CD4-positive, CD25-positive, alpha-beta regulatory T cell (primary cell): ENCODE results near the gene SHISA5. TPM values are rescaled to one million over a fixed set of nuclear protein-coding genes. Genes with fewer than 3 reads are reported as not detected.

Experiments used
- ATAC-seq, 2 donors: fragments of 150-1000 bp; cut with Tn5 transposase; one replicate each; pipeline ENCODE4 v1.10.0; 2021; ENCODE audit warnings: low read depth in 2 of 2, moderate number of reproducible peaks in 2 of 2, moderate library complexity in 1 of 2
- DNase-seq, 3 donors: peaks; one replicate each; pipeline versions ENCODE4 v3.0.0 to v3.0.0-alpha.2; 2012 to 2022; ENCODE audit warnings: mixed read lengths in 1 of 3
- H3K27ac ChIP-seq: one replicate; pipeline ENCODE4 v1.7.0; 2013; ENCODE audit warnings: mild to moderate bottlenecking, low read length; ENCODE audit not compliant: insufficient read depth, poor library complexity, severe bottlenecking
- H3K27me3 ChIP-seq: one replicate; pipeline ENCODE4 v1.7.0; 2013; ENCODE audit warnings: low read length; ENCODE audit not compliant: control insufficient read depth, insufficient read depth
- H3K36me3 ChIP-seq: one replicate; pipeline ENCODE4 v1.7.0; 2013; ENCODE audit warnings: mild to moderate bottlenecking, low read length, moderate library complexity; ENCODE audit not compliant: control insufficient read depth, insufficient read depth
- H3K4me1 ChIP-seq: 2 replicates; pipeline ENCODE4 v1.7.0; 2013; ENCODE audit warnings: mild to moderate bottlenecking, low read length; ENCODE audit not compliant: insufficient read depth, control insufficient read depth, poor library complexity, severe bottlenecking
- H3K4me3 ChIP-seq: one replicate; pipeline ENCODE4 v1.7.0; 2013; ENCODE audit warnings: low read depth, mild to moderate bottlenecking, low read length, moderate library complexity
- H3K9me3 ChIP-seq, 2 experiments: 1 replicate in 1 of 2; 2 replicates in 1 of 2; pipeline ENCODE4 v1.7.0; 2013; ENCODE audit warnings: low read length in 2 of 2, mild to moderate bottlenecking in 1 of 2, moderate library complexity in 1 of 2; ENCODE audit not compliant: control insufficient read depth in 2 of 2
- H3K27ac Mint-ChIP-seq, 3 donors: one replicate each; pipeline ENCODE4 v1.8.0; 2020 to 2022; ENCODE audit warnings: mild to moderate bottlenecking in 3 of 3, mixed read lengths in 3 of 3, moderate library complexity in 2 of 3
- H3K27me3 Mint-ChIP-seq: one replicate; pipeline ENCODE4 v1.8.0; 2022; ENCODE audit warnings: mild to moderate bottlenecking, mixed read lengths
- H3K36me3 Mint-ChIP-seq: one replicate; pipeline ENCODE4 v1.8.0; 2020; ENCODE audit warnings: mixed read lengths
- H3K4me1 Mint-ChIP-seq, 4 donors: one replicate each; pipeline ENCODE4 v1.8.0; 2020 to 2022; ENCODE audit warnings: mixed read lengths in 4 of 4, mild to moderate bottlenecking in 1 of 4
- H3K4me3 Mint-ChIP-seq, 4 donors: one replicate each; pipeline ENCODE4 v1.8.0; 2020 to 2022; ENCODE audit warnings: mild to moderate bottlenecking in 4 of 4, mixed read lengths in 4 of 4, moderate library complexity in 3 of 4
- H3K9me3 Mint-ChIP-seq, 7 donors: one replicate each; pipeline ENCODE4 v1.8.0; 2020 to 2022; ENCODE audit warnings: mixed read lengths in 7 of 7, mild to moderate bottlenecking in 3 of 7, moderate library complexity in 2 of 7
- polyA plus RNA-seq, 4 donors: library from polyadenylated mRNA; unstranded; fragments of 300-500 nt; fragmentation: Illumina TruSeq; gene quantifications; one replicate each; pipeline ENCODE4 v1.2.3, GENCODE V29; 2021
- total RNA-seq: library from RNA; stranded (reverse); gene quantifications from one replicate; pipeline ENCODE4 v1.2.3, GENCODE V29; 2022

Gene SHISA5
- total and polyA plus RNA-seq, 5 donors from 2014 or later: 197 to 598 (median 417) TPM

- no peak for ATAC-seq
- Mint-ChIP-seq H3K27ac (peak overlapping the region in 2 of 3 donors; percentile 78 to 93), H3K9me3 (no peaks in the 10 kb centered on the region), H3K36me3 (no peaks in the 10 kb centered on the region), H3K27me3 (no peaks in the 10 kb centered on the region), H3K4me3 (peak overlapping the region in 2 of 4 donors; percentile 52 to 62), H3K4me1 (peaks cover 0 to 59% (median 29%) of the 10 kb centered on the region in 4 donors)
- H3K27ac ChIP-seq: no peak overlapping the region
- H3K4me3 ChIP-seq: no peak overlapping the region
- no peaks in the 10 kb centered on the region for H3K9me3 ChIP-seq
- H3K27me3 ChIP-seq: no peaks in the 10 kb centered on the region
- peaks cover 57% of the 10 kb centered on the region for H3K4me1 ChIP-seq
- H3K36me3 ChIP-seq: no peaks in the 10 kb centered on the region
- DNase-seq: no peak
Observed at GRCh38 chr3:48518069-48518468, 14.1 kb upstream of the SHISA5 start.

GRCh38 chr3:48516571-48516970 is 12.6 kb upstream of the SHISA5 start:
- Mint-ChIP-seq H3K9me3 (no peaks in the 10 kb centered on the region), H3K27me3 (peaks cover 5% of the 10 kb centered on the region), H3K36me3 (no peaks in the 10 kb centered on the region), H3K4me1 (peaks cover 0 to 65% (median 33%) of the 10 kb centered on the region in 4 donors), H3K4me3 (peak overlapping the region in 3 of 4 donors; percentile 51 to 70 (median 57)), H3K27ac (peak overlapping the region; percentile 20 to 66 (median 64))
- DNase-seq: peak in 1 of 3 donors; percentile 39
- Histone ChIP-seq H3K27me3 (no peaks in the 10 kb centered on the region), H3K4me3 (no peak overlapping the region), H3K4me1 (peaks cover 57% of the 10 kb centered on the region), H3K27ac (no peak overlapping the region), H3K9me3 (no peaks in the 10 kb centered on the region), H3K36me3 (no peaks in the 10 kb centered on the region)
- ATAC-seq: no peak

GRCh38 chr3:48514431-48515227 is 10.7 kb upstream of the SHISA5 start:
- Histone ChIP-seq H3K9me3 (no peaks in the 10 kb centered on the region), H3K36me3 (no peaks in the 10 kb centered on the region), H3K4me3 (peak overlapping the region; percentile 44), H3K27me3 (no peaks in the 10 kb centered on the region), H3K27ac (peak overlapping the region; percentile 41), H3K4me1 (peaks cover 55% of the 10 kb centered on the region)
- peak overlapping the region in 2 of 3 donors; percentile 56 to 78 for H3K27ac Mint-ChIP-seq
- H3K4me3 Mint-ChIP-seq: peak overlapping the region; percentile 34 to 74 (median 58)
- H3K27me3 Mint-ChIP-seq: peaks cover 13% of the 10 kb centered on the region
- ATAC-seq (peak; percentile 26 to 45), DNase-seq (peak in 2 of 3 donors; percentile 39 to 83)
- H3K9me3 Mint-ChIP-seq: no peaks in the 10 kb centered on the region
- H3K36me3 Mint-ChIP-seq: no peaks in the 10 kb centered on the region
- peaks cover 0 to 68% (median 32%) of the 10 kb centered on the region in 4 donors for H3K4me1 Mint-ChIP-seq

GRCh38 chr3:48511551-48511950 is 7.6 kb upstream of the SHISA5 start:
- Mint-ChIP-seq H3K4me3 (no peak overlapping the region), H3K4me1 (peaks cover 4 to 55% (median 29%) of the 10 kb centered on the region in 4 donors), H3K27me3 (peaks cover 18% of the 10 kb centered on the region), H3K9me3 (no peaks in the 10 kb centered on the region), H3K36me3 (no peaks in the 10 kb centered on the region), H3K27ac (peak overlapping the region in 1 of 3 donors; percentile 46)
- Histone ChIP-seq H3K36me3 (no peaks in the 10 kb centered on the region), H3K4me3 (no peak overlapping the region), H3K27ac (no peak overlapping the region), H3K27me3 (no peaks in the 10 kb centered on the region), H3K9me3 (no peaks in the 10 kb centered on the region), H3K4me1 (peaks cover 41% of the 10 kb centered on the region)
- DNase-seq: no peak
- ATAC-seq: no peak

GRCh38 chr3:48507256-48508061 is 3.5 kb upstream of the SHISA5 start:
- ATAC-seq (peak; percentile 81 to 86), DNase-seq (peak; percentile 61 to 85 (median 81))
- Histone ChIP-seq H3K9me3 (no peaks in the 10 kb centered on the region), H3K4me1 (peaks cover 32% of the 10 kb centered on the region), H3K27me3 (no peaks in the 10 kb centered on the region), H3K27ac (peak overlapping the region; percentile 37), H3K4me3 (peak overlapping the region; percentile 37), H3K36me3 (no peaks in the 10 kb centered on the region)
- Mint-ChIP-seq H3K36me3 (no peaks in the 10 kb centered on the region), H3K4me1 (peaks cover 4 to 58% (median 19%) of the 10 kb centered on the region in 4 donors), H3K4me3 (peak overlapping the region; percentile 15 to 87 (median 57)), H3K27ac (peak overlapping the region; percentile 33 to 73 (median 71)), H3K9me3 (no peaks in the 10 kb centered on the region), H3K27me3 (peaks cover 17% of the 10 kb centered on the region)

- H3K36me3 ChIP-seq: no peaks in the 10 kb centered on the region
- no peak for ATAC-seq
- peak overlapping the region; percentile 20 to 87 (median 83) for H3K4me3 Mint-ChIP-seq
- no peaks in the 10 kb centered on the region for H3K9me3 ChIP-seq
- H3K27ac ChIP-seq: no peak overlapping the region
- H3K27me3 Mint-ChIP-seq: peaks cover 7% of the 10 kb centered on the region
- H3K9me3 Mint-ChIP-seq: no peaks in the 10 kb centered on the region
- no peaks in the 10 kb centered on the region for H3K27me3 ChIP-seq
- H3K4me3 ChIP-seq: no peak overlapping the region
- peaks cover 4 to 62% (median 26%) of the 10 kb centered on the region in 4 donors for H3K4me1 Mint-ChIP-seq
- peak overlapping the region in 1 of 3 donors; percentile 82 for H3K27ac Mint-ChIP-seq
- peaks cover 6% of the 10 kb centered on the region for H3K36me3 Mint-ChIP-seq
- H3K4me1 ChIP-seq: peaks cover 37% of the 10 kb centered on the region
- no peak for DNase-seq
Observed at GRCh38 chr3:48505968-48506504, 2.1 kb upstream of the SHISA5 start.

- peaks cover 2% of the 10 kb centered on the region for H3K36me3 ChIP-seq
- H3K27me3 ChIP-seq: no peaks in the 10 kb centered on the region
- no peak overlapping the region for H3K27ac ChIP-seq
- ATAC-seq: no peak
- peaks cover 37% of the 10 kb centered on the region for H3K4me1 ChIP-seq
- Mint-ChIP-seq H3K9me3 (no peaks in the 10 kb centered on the region), H3K4me1 (peaks cover 7 to 68% (median 29%) of the 10 kb centered on the region in 4 donors), H3K27me3 (peaks cover 4% of the 10 kb centered on the region), H3K4me3 (peak overlapping the region; percentile 79 to 92 (median 86)), H3K36me3 (peaks cover 8% of the 10 kb centered on the region), H3K27ac (peak overlapping the region; percentile 82 to 95 (median 86))
- H3K4me3 ChIP-seq: peak overlapping the region; percentile 59
- no peaks in the 10 kb centered on the region for H3K9me3 ChIP-seq
- no peak for DNase-seq
Observed at GRCh38 chr3:48505146-48505545, 1.2 kb upstream of the SHISA5 start.
